Kidney (tissue), 14 donors: ENCODE data around the gene DRGX. TPM values are rescaled to one million over a fixed set of nuclear protein-coding genes. Genes with fewer than 3 reads are reported as not detected.

Experiments used
- DNase-seq, 5 donors: peaks; one replicate each; pipeline ENCODE4 v3.0.0-alpha.2; 2013 to 2020
- FAIRE-seq: peaks from 2 replicates; lab custom pipeline; 2012; peaks lifted over from hg19 to GRCh38; lab: Jason Lieb, UNC
- H3K27ac ChIP-seq, 2 donors: one replicate each; pipeline ENCODE4 v1.7.0; 2013; ENCODE audit warnings: low read depth in 2 of 2, low read length in 2 of 2, inconsistent platforms in 1 of 2
- H3K27me3 ChIP-seq: one replicate; pipeline ENCODE4 v1.7.1; 2013; ENCODE audit warnings: low read length, inconsistent platforms; ENCODE audit not compliant: control insufficient read depth, insufficient read depth
- H3K36me3 ChIP-seq, 3 donors: one replicate each; pipeline versions ENCODE4 v1.7.0 to v1.7.1; 2013; ENCODE audit warnings: low read length in 3 of 3, control low read depth in 1 of 3, inconsistent platforms in 1 of 3; ENCODE audit not compliant: insufficient read depth in 3 of 3, control insufficient read depth in 2 of 3
- H3K4me1 ChIP-seq, 3 donors: one replicate each; pipeline versions ENCODE4 v1.7.0 to v1.7.1; 2013; ENCODE audit warnings: low read length in 3 of 3, inconsistent platforms in 1 of 3, low read depth in 1 of 3; ENCODE audit not compliant: control insufficient read depth in 2 of 3, insufficient read depth in 2 of 3
- H3K4me3 ChIP-seq, 3 donors: one replicate each; pipeline versions ENCODE4 v1.7.0 to v1.8.1; 2013; ENCODE audit warnings: low read length in 3 of 3, control low read depth in 1 of 3, inconsistent platforms in 1 of 3
- H3K9ac ChIP-seq, 3 donors: one replicate each; pipeline versions ENCODE4 v1.7.0 to v1.7.1; 2013; ENCODE audit warnings: low read length in 3 of 3, control low read depth in 1 of 3, inconsistent platforms in 1 of 3
- H3K9me3 ChIP-seq, 3 donors: one replicate each; pipeline versions ENCODE4 v1.7.0 to v1.7.1; 2013; ENCODE audit warnings: low read length in 3 of 3, control low read depth in 1 of 3, inconsistent platforms in 1 of 3; ENCODE audit not compliant: control insufficient read depth in 2 of 3, insufficient read depth in 1 of 3
- intact Hi-C: fragments of 100-400 bp; cut with DNase I; formaldehyde crosslinking; loops from one replicate; pipeline ENCODE4 v1.11.1; 2022
- polyA plus RNA-seq: library from polyadenylated mRNA; stranded (reverse); fragments of 350-450 nt; fragmentation: Illumina TruSeq; extraction: RNeasy Lipid Tissue Mini Kit (QIAGEN cat#74804); gene quantifications from one replicate; pipeline ENCODE4 v1.2.3, GENCODE V29; 2014; ENCODE audit warnings: low read depth, low replicate concordance; ENCODE audit not compliant: insufficient read depth
- total RNA-seq: library from RNA; stranded (reverse); fragmentation: NEBNext Ultra II Directional; extraction: Animal tissue kit (Norgen Biotek cat#: 25700); gene quantifications from one replicate; pipeline ENCODE4 v1.2.1, GENCODE V29; 2021
- TF ChIP-seq, protein P1 (sequence below): IDR thresholded peaks from 3 replicates; pipeline ENCODE4 v1.5.1; 2012; ENCODE audit warnings: mild to moderate bottlenecking, moderate library complexity, borderline replicate concordance; ENCODE audit not compliant: insufficient read depth; ENCODE audit errors: extremely low read depth
- donor health status: control.
- donor health status: control.
- donor health status: control.
- donor health status: control.
- donor health status: control.
- donor health status: DM: yes; HTN: yes; CAD: no.
- donor health status: Normal renal cell carcinoma (clear cell type).

DRGX gene
- total and polyA plus RNA-seq, 2 donors from 2014 or later, result not detected

DNA sequence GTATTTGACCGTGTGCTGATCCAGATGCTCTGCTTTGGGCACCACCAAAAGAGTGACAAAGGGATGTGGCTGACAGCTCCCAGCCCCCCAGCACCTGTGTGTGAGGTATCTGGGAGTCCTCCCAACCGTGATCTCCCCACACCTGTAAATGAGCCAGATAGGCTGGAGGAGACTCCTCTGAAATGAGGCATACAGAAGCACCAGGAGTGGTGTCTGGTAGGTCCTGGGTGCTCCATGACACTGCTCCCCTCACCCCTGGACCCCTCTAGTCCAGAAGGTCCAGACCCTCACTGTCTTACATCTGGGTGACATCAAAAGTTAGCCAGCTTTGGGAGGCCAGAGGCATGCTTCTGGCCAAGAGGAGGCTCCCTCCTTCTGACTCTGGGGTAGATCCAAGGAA lies 20.0 kb upstream of the DRGX start:
- H3K9ac ChIP-seq, result no peak overlapping the region
- no peak overlapping the region for H3K4me3 ChIP-seq
- no peak overlapping the region for H3K27ac ChIP-seq
- H3K9me3 ChIP-seq, result no peaks in the 10 kb centered on the region
- TF ChIP-seq, protein P1, sequence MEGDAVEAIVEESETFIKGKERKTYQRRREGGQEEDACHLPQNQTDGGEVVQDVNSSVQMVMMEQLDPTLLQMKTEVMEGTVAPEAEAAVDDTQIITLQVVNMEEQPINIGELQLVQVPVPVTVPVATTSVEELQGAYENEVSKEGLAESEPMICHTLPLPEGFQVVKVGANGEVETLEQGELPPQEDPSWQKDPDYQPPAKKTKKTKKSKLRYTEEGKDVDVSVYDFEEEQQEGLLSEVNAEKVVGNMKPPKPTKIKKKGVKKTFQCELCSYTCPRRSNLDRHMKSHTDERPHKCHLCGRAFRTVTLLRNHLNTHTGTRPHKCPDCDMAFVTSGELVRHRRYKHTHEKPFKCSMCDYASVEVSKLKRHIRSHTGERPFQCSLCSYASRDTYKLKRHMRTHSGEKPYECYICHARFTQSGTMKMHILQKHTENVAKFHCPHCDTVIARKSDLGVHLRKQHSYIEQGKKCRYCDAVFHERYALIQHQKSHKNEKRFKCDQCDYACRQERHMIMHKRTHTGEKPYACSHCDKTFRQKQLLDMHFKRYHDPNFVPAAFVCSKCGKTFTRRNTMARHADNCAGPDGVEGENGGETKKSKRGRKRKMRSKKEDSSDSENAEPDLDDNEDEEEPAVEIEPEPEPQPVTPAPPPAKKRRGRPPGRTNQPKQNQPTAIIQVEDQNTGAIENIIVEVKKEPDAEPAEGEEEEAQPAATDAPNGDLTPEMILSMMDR, result no peak
- H3K27me3 ChIP-seq, result no peaks in the 10 kb centered on the region
- intact Hi-C loops, result no loop called here
- DNase-seq (no peak), FAIRE-seq (no peak)
- H3K4me1 ChIP-seq, result no peaks in the 10 kb centered on the region
- no peaks in the 10 kb centered on the region for H3K36me3 ChIP-seq

- FAIRE-seq (no peak), DNase-seq (no peak)
- no peaks in the 10 kb centered on the region for H3K4me1 ChIP-seq
- H3K4me3 ChIP-seq, result no peak overlapping the region
- intact Hi-C loops, result no loop called here
- H3K9me3 ChIP-seq, result no peaks in the 10 kb centered on the region
- TF ChIP-seq, protein P1, result no peak
- H3K27ac ChIP-seq, result no peak overlapping the region
- no peak overlapping the region for H3K9ac ChIP-seq
- no peaks in the 10 kb centered on the region for H3K27me3 ChIP-seq
- H3K36me3 ChIP-seq, result no peaks in the 10 kb centered on the region
Observed at GRCh38 chr10:49415109-49415508, 19.2 kb upstream of the DRGX start.

DNA sequence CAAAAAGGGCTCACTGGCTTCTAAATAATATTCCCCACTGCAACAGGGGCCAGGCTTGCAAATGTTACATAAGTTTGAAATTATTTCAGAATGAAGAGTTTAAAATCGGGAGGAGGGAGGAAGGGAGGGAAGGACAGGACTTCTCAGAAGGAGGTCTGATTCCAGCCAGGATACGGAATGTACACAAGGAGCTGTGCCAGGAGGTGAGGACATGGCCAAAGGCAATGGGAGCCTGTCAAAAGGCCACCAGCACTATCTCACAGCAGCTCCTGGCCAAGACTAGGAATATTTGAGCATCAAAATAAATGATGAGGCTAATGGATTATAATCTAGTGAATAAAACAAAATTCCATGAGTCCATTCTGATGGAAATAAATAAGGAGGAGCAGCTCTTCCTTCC lies 18.6 kb upstream of the DRGX start:
- TF ChIP-seq, protein P1, result no peak
- Histone ChIP-seq H3K9ac (no peak overlapping the region), H3K4me1 (no peaks in the 10 kb centered on the region), H3K36me3 (no peaks in the 10 kb centered on the region), H3K9me3 (no peaks in the 10 kb centered on the region), H3K4me3 (no peak overlapping the region), H3K27me3 (no peaks in the 10 kb centered on the region), H3K27ac (no peak overlapping the region)
- no peak for FAIRE-seq
- intact Hi-C loops, result no loop called here
- no peak for DNase-seq

DNA sequence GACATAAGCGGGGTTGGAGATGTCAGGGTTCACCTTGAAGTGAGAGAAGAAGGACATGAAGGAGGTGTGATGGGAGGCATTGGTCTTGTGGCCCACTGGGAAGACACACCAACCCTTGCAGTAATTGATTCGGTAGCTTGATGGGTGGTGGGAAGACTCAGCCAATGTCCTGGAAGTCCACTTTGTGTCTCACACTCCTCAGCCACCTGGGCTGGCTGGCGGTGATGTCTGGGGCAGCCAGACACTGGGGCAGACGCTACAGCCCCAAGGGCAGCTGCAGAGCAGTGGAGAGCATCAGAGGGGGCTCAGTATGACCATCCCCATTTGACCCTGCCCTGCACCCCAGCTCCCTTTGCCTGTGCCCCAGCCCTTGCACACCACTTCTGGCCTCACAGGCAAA lies 16.7 kb upstream of the DRGX start:
- no peaks in the 10 kb centered on the region for H3K27me3 ChIP-seq
- no peak overlapping the region for H3K27ac ChIP-seq
- no peaks in the 10 kb centered on the region for H3K36me3 ChIP-seq
- intact Hi-C loops, result no loop called here
- no peaks in the 10 kb centered on the region for H3K4me1 ChIP-seq
- no peak overlapping the region for H3K4me3 ChIP-seq
- no peak overlapping the region for H3K9ac ChIP-seq
- DNase-seq (no peak), FAIRE-seq (no peak)
- no peaks in the 10 kb centered on the region for H3K9me3 ChIP-seq
- TF ChIP-seq, protein P1, result no peak
